ENCODE data around the gene INPP5A. TPM values are rescaled to one million over a fixed set of nuclear protein-coding genes. Genes with fewer than 3 reads are reported as not detected.

Gene INPP5A
- total and polyA plus RNA-seq, 2 of the 13 experiments (the other 11 are each of a cell fraction or from before 2014, with no cell fraction given): 17.5 to 37.9 TPM

DNA sequence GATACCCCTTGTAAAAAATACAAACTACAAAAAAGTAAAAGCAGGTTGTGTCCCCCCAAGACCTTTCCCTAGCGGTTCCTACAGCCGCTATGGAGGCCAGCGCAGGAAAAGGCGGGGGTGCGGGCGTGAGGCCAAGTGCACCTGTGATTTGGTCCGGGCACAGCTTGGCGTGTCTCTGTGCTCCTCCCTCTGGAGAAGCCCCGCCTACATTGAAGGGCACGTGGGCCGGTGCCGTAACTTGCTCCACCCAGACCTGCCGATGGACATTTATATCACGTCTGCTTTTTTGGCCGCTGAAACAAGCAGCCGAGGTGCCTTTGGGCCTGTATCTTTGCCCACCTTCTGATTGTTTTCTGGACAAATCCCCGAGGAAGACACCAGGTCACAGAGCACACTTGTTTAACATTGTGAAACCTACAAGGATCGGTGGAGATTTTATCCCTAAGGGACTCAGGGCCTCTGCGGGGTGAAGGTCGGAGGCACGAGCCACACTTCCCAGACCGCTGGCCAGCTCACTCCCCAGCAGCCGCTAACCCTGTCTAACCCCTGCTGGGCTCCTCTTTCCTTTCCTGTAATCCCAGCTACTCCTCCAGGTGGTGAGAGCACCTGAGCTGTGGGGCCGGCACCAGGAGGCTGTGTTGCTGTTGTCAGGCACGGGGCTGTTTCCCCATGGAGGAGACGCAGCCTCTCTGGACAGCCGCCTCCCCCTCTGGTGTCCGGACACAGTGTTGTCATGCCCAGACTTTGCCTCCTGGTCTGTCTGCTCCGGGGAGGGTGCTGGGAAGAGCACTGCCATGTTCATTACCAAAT lies 18.8 kb upstream of the INPP5A start (continued):
- TF ChIP-seq, protein P1, sequence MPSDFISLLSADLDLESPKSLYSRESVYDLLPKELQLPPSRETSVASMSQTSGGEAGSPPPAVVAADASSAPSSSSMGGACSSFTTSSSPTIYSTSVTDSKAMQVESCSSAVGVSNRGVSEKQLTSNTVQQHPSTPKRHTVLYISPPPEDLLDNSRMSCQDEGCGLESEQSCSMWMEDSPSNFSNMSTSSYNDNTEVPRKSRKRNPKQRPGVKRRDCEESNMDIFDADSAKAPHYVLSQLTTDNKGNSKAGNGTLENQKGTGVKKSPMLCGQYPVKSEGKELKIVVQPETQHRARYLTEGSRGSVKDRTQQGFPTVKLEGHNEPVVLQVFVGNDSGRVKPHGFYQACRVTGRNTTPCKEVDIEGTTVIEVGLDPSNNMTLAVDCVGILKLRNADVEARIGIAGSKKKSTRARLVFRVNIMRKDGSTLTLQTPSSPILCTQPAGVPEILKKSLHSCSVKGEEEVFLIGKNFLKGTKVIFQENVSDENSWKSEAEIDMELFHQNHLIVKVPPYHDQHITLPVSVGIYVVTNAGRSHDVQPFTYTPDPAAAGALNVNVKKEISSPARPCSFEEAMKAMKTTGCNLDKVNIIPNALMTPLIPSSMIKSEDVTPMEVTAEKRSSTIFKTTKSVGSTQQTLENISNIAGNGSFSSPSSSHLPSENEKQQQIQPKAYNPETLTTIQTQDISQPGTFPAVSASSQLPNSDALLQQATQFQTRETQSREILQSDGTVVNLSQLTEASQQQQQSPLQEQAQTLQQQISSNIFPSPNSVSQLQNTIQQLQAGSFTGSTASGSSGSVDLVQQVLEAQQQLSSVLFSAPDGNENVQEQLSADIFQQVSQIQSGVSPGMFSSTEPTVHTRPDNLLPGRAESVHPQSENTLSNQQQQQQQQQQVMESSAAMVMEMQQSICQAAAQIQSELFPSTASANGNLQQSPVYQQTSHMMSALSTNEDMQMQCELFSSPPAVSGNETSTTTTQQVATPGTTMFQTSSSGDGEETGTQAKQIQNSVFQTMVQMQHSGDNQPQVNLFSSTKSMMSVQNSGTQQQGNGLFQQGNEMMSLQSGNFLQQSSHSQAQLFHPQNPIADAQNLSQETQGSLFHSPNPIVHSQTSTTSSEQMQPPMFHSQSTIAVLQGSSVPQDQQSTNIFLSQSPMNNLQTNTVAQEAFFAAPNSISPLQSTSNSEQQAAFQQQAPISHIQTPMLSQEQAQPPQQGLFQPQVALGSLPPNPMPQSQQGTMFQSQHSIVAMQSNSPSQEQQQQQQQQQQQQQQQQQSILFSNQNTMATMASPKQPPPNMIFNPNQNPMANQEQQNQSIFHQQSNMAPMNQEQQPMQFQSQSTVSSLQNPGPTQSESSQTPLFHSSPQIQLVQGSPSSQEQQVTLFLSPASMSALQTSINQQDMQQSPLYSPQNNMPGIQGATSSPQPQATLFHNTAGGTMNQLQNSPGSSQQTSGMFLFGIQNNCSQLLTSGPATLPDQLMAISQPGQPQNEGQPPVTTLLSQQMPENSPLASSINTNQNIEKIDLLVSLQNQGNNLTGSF (CRISPR knock-in tag; IDR thresholded peaks at IDR 0.05): no peak
- TF ChIP-seq, protein P2, sequence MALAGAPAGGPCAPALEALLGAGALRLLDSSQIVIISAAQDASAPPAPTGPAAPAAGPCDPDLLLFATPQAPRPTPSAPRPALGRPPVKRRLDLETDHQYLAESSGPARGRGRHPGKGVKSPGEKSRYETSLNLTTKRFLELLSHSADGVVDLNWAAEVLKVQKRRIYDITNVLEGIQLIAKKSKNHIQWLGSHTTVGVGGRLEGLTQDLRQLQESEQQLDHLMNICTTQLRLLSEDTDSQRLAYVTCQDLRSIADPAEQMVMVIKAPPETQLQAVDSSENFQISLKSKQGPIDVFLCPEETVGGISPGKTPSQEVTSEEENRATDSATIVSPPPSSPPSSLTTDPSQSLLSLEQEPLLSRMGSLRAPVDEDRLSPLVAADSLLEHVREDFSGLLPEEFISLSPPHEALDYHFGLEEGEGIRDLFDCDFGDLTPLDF (CRISPR knock-in tag; IDR thresholded peaks at IDR 0.05): no peak
- TF ChIP-seq, protein P3, sequence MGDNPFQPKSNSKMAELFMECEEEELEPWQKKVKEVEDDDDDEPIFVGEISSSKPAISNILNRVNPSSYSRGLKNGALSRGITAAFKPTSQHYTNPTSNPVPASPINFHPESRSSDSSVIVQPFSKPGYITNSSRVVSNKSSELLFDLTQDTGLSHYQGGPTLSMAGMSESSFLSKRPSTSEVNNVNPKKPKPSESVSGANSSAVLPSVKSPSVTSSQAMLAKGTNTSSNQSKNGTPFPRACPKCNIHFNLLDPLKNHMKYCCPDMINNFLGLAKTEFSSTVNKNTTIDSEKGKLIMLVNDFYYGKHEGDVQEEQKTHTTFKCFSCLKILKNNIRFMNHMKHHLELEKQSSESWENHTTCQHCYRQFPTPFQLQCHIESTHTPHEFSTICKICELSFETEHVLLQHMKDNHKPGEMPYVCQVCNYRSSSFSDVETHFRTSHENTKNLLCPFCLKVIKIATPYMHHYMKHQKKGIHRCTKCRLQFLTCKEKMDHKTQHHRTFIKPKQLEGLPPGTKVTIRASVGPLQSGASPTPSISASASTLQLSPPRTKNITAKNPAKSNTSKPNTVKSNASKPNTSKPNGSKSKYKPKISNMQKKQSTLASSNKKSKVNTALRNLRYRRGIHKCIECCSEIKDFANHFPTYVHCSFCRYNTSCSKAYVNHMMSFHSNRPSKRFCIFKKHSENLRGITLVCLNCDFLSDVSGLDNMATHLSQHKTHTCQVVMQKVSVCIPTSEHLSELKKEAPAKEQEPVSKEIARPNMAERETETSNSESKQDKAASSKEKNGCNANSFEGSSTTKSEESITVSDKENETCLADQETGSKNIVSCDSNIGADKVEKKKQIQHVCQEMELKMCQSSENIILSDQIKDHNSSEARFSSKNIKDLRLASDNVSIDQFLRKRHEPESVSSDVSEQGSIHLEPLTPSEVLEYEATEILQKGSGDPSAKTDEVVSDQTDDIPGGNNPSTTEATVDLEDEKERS (CRISPR knock-in tag; IDR thresholded peaks at IDR 0.05): no peak
- no peak for TF ChIP-seq ZBTB42 (CRISPR knock-in tag; IDR thresholded peaks at IDR 0.05)
- no peak for TF ChIP-seq ELF1 (CRISPR knock-in tag; IDR thresholded peaks at IDR 0.05)
- TF ChIP-seq, protein P4, sequence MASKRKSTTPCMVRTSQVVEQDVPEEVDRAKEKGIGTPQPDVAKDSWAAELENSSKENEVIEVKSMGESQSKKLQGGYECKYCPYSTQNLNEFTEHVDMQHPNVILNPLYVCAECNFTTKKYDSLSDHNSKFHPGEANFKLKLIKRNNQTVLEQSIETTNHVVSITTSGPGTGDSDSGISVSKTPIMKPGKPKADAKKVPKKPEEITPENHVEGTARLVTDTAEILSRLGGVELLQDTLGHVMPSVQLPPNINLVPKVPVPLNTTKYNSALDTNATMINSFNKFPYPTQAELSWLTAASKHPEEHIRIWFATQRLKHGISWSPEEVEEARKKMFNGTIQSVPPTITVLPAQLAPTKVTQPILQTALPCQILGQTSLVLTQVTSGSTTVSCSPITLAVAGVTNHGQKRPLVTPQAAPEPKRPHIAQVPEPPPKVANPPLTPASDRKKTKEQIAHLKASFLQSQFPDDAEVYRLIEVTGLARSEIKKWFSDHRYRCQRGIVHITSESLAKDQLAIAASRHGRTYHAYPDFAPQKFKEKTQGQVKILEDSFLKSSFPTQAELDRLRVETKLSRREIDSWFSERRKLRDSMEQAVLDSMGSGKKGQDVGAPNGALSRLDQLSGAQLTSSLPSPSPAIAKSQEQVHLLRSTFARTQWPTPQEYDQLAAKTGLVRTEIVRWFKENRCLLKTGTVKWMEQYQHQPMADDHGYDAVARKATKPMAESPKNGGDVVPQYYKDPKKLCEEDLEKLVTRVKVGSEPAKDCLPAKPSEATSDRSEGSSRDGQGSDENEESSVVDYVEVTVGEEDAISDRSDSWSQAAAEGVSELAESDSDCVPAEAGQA (IDR thresholded peaks at IDR 0.05; ENCODE audit: low read depth): 0 out of 2 replicates have a peak, but pooled peaks have one; percentile 22
- TF ChIP-seq, protein P4 (CRISPR knock-in tag; IDR thresholded peaks at IDR 0.05; ENCODE audit: borderline replicate concordance): no peak; the same call in 1 of the 2 replicates
- no peak; the same call in 1 of the 2 replicates for TF ChIP-seq CBX5 (CRISPR knock-in tag; IDR thresholded peaks at IDR 0.05; ENCODE audit: borderline replicate concordance)
- TF ChIP-seq ZNF891 (CRISPR knock-in tag; IDR thresholded peaks at IDR 0.05): peak; percentile 5; the same call in 1 of the 2 replicates

Data from HepG2 (cell line).